Measurements from ENCODE around the gene ABCA13. TPM values are rescaled to one million over a fixed set of nuclear protein-coding genes. Genes with fewer than 3 reads are reported as not detected.

The ABCA13 gene
- total RNA-seq, 3 donors from 2014 or later, result 0.43 to 1.6 (median 1.1) TPM

DNA sequence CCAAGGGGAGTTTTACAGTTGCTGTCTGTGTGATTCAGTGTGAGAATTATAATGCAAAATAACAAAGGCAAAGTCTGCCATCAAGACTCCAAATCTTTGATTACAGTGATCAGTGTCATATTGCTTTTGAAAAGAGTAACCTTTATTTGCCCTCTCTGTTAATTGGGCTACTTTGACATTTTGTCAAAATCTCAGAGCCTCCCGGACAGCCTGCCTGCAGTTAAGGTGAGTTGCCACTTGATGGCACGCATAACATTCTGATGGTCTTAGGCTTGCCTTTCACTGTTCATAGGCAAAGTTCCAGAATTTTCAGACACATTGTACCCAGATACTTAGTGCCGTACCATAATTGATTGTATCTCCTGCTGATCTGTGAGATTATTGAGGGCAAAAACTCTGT, 253.5 kb downstream of the ABCA13 start:
- no peaks in the 10 kb centered on the region for H3K4me1 ChIP-seq (ENCODE audit: low read depth)
- TF ChIP-seq, protein P1, sequence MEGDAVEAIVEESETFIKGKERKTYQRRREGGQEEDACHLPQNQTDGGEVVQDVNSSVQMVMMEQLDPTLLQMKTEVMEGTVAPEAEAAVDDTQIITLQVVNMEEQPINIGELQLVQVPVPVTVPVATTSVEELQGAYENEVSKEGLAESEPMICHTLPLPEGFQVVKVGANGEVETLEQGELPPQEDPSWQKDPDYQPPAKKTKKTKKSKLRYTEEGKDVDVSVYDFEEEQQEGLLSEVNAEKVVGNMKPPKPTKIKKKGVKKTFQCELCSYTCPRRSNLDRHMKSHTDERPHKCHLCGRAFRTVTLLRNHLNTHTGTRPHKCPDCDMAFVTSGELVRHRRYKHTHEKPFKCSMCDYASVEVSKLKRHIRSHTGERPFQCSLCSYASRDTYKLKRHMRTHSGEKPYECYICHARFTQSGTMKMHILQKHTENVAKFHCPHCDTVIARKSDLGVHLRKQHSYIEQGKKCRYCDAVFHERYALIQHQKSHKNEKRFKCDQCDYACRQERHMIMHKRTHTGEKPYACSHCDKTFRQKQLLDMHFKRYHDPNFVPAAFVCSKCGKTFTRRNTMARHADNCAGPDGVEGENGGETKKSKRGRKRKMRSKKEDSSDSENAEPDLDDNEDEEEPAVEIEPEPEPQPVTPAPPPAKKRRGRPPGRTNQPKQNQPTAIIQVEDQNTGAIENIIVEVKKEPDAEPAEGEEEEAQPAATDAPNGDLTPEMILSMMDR (IDR thresholded peaks at IDR 0.05), result no peak
- DNase-seq (peak in 1 of 3 donors; percentile 12), ATAC-seq (no peak)
- H3K9me3 ChIP-seq, result no peaks in the 10 kb centered on the region
- no peaks in the 10 kb centered on the region for H3K36me3 ChIP-seq (ENCODE audit: low read depth)
- no peak overlapping the region for H3K4me3 ChIP-seq
- intact Hi-C loops (cut with DNase I, micrococcal nuclease), result no loop called here

DNA sequence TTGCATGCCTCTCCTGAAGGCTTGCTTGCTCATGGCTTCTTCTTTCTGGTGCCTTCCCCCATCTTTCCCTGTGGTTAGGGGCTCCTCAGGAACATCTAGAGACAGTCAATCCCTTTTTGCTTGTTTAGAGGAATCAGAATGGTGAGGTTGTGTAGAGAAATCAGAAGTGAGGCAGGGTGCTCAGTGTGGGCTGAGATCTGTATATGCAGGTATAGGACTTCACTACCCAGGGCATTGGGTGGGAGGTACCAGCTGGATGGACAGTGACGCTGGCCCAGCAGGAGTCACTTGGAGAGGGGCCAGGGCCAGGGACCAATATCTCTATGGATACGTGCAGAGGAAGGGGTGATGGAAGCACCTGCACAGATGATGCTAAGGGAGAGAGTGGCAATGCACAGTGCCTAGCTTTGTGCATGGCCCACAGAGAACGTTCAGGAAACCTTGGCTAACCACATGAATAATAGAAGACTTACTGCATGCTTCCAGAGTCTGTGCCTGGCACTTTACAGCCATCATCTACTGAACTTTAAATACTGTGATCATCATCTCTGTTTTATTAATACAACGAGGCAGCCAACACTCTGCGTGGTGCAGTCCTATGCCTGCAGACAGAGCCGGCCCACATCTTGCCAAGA, 255.2 kb downstream of the ABCA13 start:
- no peak for ATAC-seq
- Histone ChIP-seq H3K4me3 (no peak overlapping the region), H3K36me3 (ENCODE audit: low read depth) (no peaks in the 10 kb centered on the region), H3K4me1 (ENCODE audit: low read depth) (no peaks in the 10 kb centered on the region), H3K9me3 (no peaks in the 10 kb centered on the region)
- intact Hi-C loops (cut with DNase I, micrococcal nuclease), result no loop called here
- TF ChIP-seq, protein P1 (IDR thresholded peaks at IDR 0.05), result no peak
- no peak for DNase-seq

DNA sequence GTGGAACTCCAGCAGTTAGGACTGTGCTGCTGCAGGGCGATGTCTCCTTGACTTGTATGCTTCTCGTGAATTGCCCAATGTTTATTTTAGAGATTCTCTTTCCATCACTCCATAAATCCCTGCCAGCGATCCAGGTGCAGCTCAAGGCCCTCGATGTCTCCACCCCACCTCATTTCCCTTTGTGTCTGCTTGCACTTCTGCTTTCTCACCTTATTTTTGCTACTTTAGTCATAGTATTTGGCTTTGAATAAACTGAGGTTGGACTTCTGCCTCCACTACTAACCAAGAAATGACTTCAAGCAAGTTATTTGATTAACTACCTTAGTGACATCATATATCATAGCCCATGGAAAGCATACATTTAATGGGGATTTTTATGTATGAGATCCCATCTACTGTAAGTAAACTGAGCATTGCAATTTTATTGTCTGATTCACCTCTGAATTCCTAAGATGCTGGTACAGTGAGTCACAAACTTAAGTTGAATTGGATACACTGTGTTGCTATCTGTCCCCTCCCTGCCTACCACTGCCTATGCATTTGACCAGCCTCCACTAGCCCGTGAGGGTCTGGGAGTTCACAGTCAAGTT, 255.8 kb downstream of the ABCA13 start:
- H3K4me3 ChIP-seq, result no peak overlapping the region
- no peaks in the 10 kb centered on the region for H3K9me3 ChIP-seq
- ATAC-seq (peak; percentile 61), DNase-seq (peak in 1 of 3 donors; percentile 5)
- intact Hi-C loops (cut with DNase I, micrococcal nuclease), result no loop called here
- H3K36me3 ChIP-seq (ENCODE audit: low read depth), result no peaks in the 10 kb centered on the region
- TF ChIP-seq, protein P1 (IDR thresholded peaks at IDR 0.05), result no peak
- H3K4me1 ChIP-seq (ENCODE audit: low read depth), result no peaks in the 10 kb centered on the region

DNA sequence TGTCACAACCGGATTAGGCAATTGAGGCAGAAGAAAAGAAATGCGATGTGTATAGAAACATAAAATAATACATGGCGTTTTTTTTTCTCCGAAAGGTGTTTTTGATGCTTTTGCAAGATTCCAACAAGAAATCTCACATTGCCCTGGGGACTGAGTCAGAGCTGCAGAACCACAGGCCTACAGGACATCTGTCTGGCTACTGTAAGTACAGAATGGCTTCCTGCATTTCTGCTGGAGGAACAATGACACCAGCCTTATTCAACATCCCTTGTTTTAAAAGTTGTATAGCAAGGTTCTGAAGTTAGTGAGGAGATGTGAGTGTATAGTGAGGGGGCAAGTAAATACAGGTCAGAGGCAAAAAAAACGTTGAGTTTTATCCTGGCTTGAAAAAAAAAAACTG, 256.4 kb downstream of the ABCA13 start:
- no peak overlapping the region for H3K4me3 ChIP-seq
- intact Hi-C loops (cut with DNase I, micrococcal nuclease), result no loop called here
- TF ChIP-seq, protein P1 (IDR thresholded peaks at IDR 0.05), result no peak
- ATAC-seq (no peak), DNase-seq (no peak)
- no peaks in the 10 kb centered on the region for H3K9me3 ChIP-seq
- no peaks in the 10 kb centered on the region for H3K4me1 ChIP-seq (ENCODE audit: low read depth)
- H3K36me3 ChIP-seq (ENCODE audit: low read depth), result no peaks in the 10 kb centered on the region

DNA sequence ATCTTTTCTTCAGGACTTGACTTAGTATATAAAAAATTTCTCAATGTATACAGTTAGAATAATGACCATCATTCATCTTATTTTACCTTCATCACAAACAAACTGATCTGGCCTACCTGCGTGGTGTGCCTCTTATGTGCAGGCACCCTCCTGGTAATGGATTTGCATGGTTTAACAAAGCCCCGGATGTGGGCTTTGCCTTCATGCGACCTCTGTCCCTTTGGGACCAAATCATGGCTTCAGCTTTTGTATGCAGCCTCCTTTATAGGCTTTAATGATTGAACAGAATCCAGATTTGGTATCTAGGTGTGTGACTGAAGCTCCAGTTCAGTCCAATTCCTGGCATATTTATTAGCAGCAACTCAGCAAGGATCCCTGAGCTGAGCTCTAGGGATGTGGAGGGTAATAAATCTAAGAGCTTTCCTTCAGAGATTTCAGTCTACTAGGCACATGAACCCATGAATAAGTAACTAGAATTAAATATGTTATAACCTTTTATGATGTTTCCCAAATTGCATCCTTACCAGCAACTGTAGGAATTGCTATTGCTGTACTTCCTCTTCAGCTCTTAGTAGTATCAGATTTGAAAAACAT, 256.9 kb downstream of the ABCA13 start:
- Histone ChIP-seq H3K4me1 (ENCODE audit: low read depth) (no peaks in the 10 kb centered on the region), H3K4me3 (no peak overlapping the region), H3K9me3 (no peaks in the 10 kb centered on the region), H3K36me3 (ENCODE audit: low read depth) (no peaks in the 10 kb centered on the region)
- ATAC-seq (peak; percentile 75), DNase-seq (no peak)
- TF ChIP-seq, protein P1 (IDR thresholded peaks at IDR 0.05), result no peak
- intact Hi-C loops (cut with DNase I, micrococcal nuclease), result no loop called here
